Fibroblast of the aortic adventitia (primary cell): ENCODE results near the gene PRSS2. TPM values are rescaled to one million over a fixed set of nuclear protein-coding genes. Genes with fewer than 3 reads are reported as not detected.

ENCODE experiments used
- DNase-seq: peaks from one replicate; pipeline ENCODE4 v3.0.0-alpha.2; 2010; ENCODE audit warnings: low read depth
- H3K4me3 ChIP-seq: 2 replicates; pipeline ENCODE4 v1.5.1; 2011; ENCODE audit warnings: low read depth, mild to moderate bottlenecking, control low read depth, low read length, moderate library complexity
- CTCF ChIP-seq: IDR thresholded peaks from 2 replicates; pipeline ENCODE4 v1.5.1; 2011; ENCODE audit warnings: mild to moderate bottlenecking, low read length, control low read depth, inconsistent platforms; ENCODE audit not compliant: insufficient read depth
- total RNA-seq: library from RNA; depleted of rRNA; stranded (reverse); fragments of >200 nt; gene quantifications from 2 replicates; pipeline ENCODE4 v1.2.3, GENCODE V29; 2012; ENCODE audit warnings: low replicate concordance

The PRSS2 gene
- total RNA-seq, 1 donor: not detected

GRCh38 chr7:142788303-142789289 is 17.8 kb downstream of the PRSS2 start:
- no peak for DNase-seq
- TF ChIP-seq CTCF: no peak
- H3K4me3 ChIP-seq: no peak overlapping the region

- DNase-seq: no peak
- no peak for TF ChIP-seq CTCF
- H3K4me3 ChIP-seq: no peak overlapping the region
These were observed 18.7 kb downstream of the PRSS2 start for GRCh38 chr7:142789441-142789840.

DNA sequence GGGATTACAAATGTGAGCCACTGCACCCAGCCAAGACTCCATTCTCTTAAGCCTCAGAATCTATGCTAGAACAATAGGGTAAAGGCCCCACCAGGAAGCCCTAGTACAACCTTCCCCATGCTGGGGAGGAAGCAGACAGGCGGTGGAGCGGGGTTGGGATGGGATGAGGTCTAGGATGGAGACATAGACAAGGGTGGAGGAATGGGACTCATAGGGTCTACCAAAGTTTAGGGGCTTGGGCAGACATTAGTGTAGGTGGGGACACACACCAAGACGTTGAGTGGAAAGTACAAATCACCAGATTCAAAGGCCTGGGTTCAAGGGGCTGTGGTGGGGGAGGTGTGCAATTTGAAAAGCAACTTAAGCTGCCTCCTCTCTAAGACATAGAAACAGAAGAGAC is 19.3 kb downstream of the PRSS2 start:
- H3K4me3 ChIP-seq: no peak overlapping the region
- no peak for DNase-seq
- no peak for TF ChIP-seq CTCF

DNA sequence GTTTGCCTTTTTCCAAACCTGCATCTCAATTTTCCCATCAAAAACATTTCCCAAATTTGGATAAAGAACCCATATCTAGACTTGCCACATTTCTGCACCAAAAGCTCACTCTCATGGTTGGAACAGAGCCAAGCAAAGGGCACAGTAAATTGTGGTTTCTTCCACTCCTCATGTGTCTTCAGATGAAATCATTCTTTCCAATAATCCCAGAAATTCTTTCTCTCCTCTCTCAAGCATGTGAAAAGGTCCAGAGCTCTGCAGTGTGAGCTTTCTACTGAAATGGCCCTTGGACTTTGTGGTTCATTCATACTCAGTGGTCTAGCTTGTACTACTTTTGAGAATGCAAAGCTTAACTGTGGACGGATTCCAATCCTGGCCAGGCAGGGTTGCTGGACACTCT is 19.8 kb downstream of the PRSS2 start:
- DNase-seq: no peak
- H3K4me3 ChIP-seq: no peak overlapping the region
- no peak for TF ChIP-seq CTCF

DNA sequence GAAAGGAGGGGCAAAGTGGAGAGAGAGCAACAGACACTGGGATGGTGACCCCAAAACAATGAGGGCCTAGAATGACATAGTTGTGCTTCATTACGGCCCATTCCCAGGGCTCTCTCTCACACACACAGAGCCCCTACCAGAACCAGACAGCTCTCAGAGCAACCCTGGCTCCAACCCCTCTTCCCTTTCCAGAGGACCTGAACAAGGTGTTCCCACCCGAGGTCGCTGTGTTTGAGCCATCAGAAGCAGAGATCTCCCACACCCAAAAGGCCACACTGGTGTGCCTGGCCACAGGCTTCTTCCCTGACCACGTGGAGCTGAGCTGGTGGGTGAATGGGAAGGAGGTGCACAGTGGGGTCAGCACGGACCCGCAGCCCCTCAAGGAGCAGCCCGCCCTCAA is 20.7 kb downstream of the PRSS2 start:
- TF ChIP-seq CTCF: no peak
- no peak overlapping the region for H3K4me3 ChIP-seq
- no peak for DNase-seq

GRCh38 chr7:142792129-142792528 is 21.4 kb downstream of the PRSS2 start:
- no peak for DNase-seq
- TF ChIP-seq CTCF: no peak
- H3K4me3 ChIP-seq: no peak overlapping the region
